Heart right ventricle (tissue), 16 donors: ENCODE results near the gene AKAP13. TPM values are rescaled to one million over a fixed set of nuclear protein-coding genes. Genes with fewer than 3 reads are reported as not detected.

Source experiments
- ATAC-seq, 8 donors: fragments of 200-7000 bp; cut with Tn5 transposase; one replicate each; pipeline ENCODE4 v1.9.1; 2020; ENCODE audit warnings: mild to moderate bottlenecking in 8 of 8, moderate library complexity in 8 of 8, moderate number of reproducible peaks in 1 of 8
- DNase-seq, 2 donors: peaks; one replicate each; pipeline ENCODE4 v3.0.0-alpha.2; 2020
- H3K27ac ChIP-seq, 10 donors: fragments of 200-600 bp; sonication (generic) in 2 of 10; one replicate each; pipeline versions ENCODE4 v1.5.0 to v1.8.0; 2020 to 2022; ENCODE audit warnings: mild to moderate bottlenecking in 3 of 10
- H3K27me3 ChIP-seq, 7 donors: fragments of 200-600 bp; one replicate each; pipeline ENCODE4 v1.8.0; 2021 to 2022; ENCODE audit warnings: mild to moderate bottlenecking in 2 of 7
- H3K36me3 ChIP-seq, 9 donors: fragments of 200-600 bp; sonication (generic) in 1 of 9; one replicate each; pipeline versions ENCODE4 v1.5.0 to v1.8.0; 2020 to 2022; ENCODE audit warnings: mild to moderate bottlenecking in 2 of 9
- H3K4me1 ChIP-seq, 9 donors: fragments of 200-600 bp; sonication (generic) in 1 of 9; one replicate each; pipeline versions ENCODE4 v1.5.0 to v1.8.0; 2020 to 2022; ENCODE audit warnings: mild to moderate bottlenecking in 4 of 9
- H3K4me3 ChIP-seq, 10 donors: fragments of 200-600 bp; sonication (generic) in 2 of 10; one replicate each; pipeline versions ENCODE4 v1.5.0 to v1.8.0; 2020 to 2022; ENCODE audit warnings: mild to moderate bottlenecking in 7 of 10, moderate library complexity in 2 of 10
- H3K9me3 ChIP-seq, 11 donors: fragments of 200-600 bp in 10 of 11; sonication (generic) in 2 of 11; one replicate each; pipeline versions ENCODE4 v1.5.0 to v1.8.0; 2013 to 2022; ENCODE audit warnings: mild to moderate bottlenecking in 2 of 11, control low read depth in 1 of 11, moderate library complexity in 1 of 11
- WGBS, 2 donors: extraction: QIAGEN DNeasy Blood & Tissue Kit; methylation state at CpG; one replicate each; pipeline ENCODE4 v1.1.7; 2013; ENCODE audit warnings: inconsistent platforms in 1 of 2; 5-methylcytosine and 5-hydroxymethylcytosine counted together
- intact Hi-C, 10 donors: fragments of 100-400 bp; cut with DNase I; formaldehyde crosslinking; loops; one replicate each; pipeline versions ENCODE4 v1.11.1 to v1.14.2; 2022
- polyA plus RNA-seq, 2 donors: library from polyadenylated mRNA; stranded (reverse); fragments of 200-250 nt; gene quantifications; one replicate each; pipeline ENCODE4 v1.2.3, GENCODE V29; 2013
- total RNA-seq, 10 donors: library from RNA; stranded (reverse); fragmentation: NEBNext Ultra II Directional in 3 of 10; extraction: Animal tissue kit (Norgen Biotek cat#: 25700) in 3 of 10; gene quantifications; one replicate each; pipeline versions ENCODE4 v1.2.1 to v1.2.4, GENCODE V29; 2021 to 2023
- TF ChIP-seq, protein P1 (sequence below), 9 donors: fragments of 200-600 bp; sonication (generic) in 2 of 9; IDR thresholded peaks; one replicate each; pipeline versions ENCODE4 v1.5.0 to v1.8.0; 2021 to 2022; ENCODE audit warnings: antibody characterized with exemption in 9 of 9, mild to moderate bottlenecking in 5 of 9, moderate library complexity in 1 of 9
- donor health status: Arrhythmogenic right ventricular cardiomyopathy.
- donor health status: ischemic (EF 13 %, LVEDD 7.1; RV severe dilation, severe dysfunction).
- donor health status: healthy with polysubstance abuse.
- donor health status: DM: no; HTN: yes; CAD: no.
- donor health status: DM: no; HTN: no; CAD: no.
- donor health status: ischemic (EF 25% LVEDD 6.9; RV normal size, moderate dysfunction).
- donor health status: ischemic (EF 25% LVEDD 5.7; RV mildly dilated, moderate dysfunction).
- donor health status: healthy.
- donor health status: DM: yes; HTN: yes; CAD: no.
- donor health status: Ischemic cardiomyopathy.
- donor health status: ischemic (EF 35%, LVEDD 5.7; RV mildly dilated, moderate dysfunction).
- donor health status: nonischemic (EF 11% LVEDD 7.7; RV severe dilation, severe dysfunction).
- donor health status: DM: yes; HTN: yes; CAD: no.
- donor health status: PGD.
- donor health status: ischemic (EF 29% LVEDD 5.4; RV normal size, mild dysfunction).
- donor health status: nonischemic (EF 23%, LVEDD 6.1; RV moderate dilation, normal function).

Gene AKAP13
- total and polyA plus RNA-seq, 12 donors = 89.3 to 645 (median 480) TPM

GRCh38 chr15:85443046-85443445 is 62.6 kb downstream of the AKAP13 start:
- Histone ChIP-seq H3K27ac (peak overlapping the region in 9 of 10 donors; percentile 1 to 62 (median 44)), H3K4me3 (no peak overlapping the region), H3K9me3 (peaks cover 0 to 12% (median 0%) of the 10 kb centered on the region in 11 donors), H3K4me1 (peaks cover 10 to 58% (median 41%) of the 10 kb centered on the region in 9 donors), H3K27me3 (no peaks in the 10 kb centered on the region), H3K36me3 (no peaks in the 10 kb centered on the region)
- ATAC-seq (no peak), DNase-seq (no peak)
- intact Hi-C loops = no loop called here
- TF ChIP-seq, protein P1, sequence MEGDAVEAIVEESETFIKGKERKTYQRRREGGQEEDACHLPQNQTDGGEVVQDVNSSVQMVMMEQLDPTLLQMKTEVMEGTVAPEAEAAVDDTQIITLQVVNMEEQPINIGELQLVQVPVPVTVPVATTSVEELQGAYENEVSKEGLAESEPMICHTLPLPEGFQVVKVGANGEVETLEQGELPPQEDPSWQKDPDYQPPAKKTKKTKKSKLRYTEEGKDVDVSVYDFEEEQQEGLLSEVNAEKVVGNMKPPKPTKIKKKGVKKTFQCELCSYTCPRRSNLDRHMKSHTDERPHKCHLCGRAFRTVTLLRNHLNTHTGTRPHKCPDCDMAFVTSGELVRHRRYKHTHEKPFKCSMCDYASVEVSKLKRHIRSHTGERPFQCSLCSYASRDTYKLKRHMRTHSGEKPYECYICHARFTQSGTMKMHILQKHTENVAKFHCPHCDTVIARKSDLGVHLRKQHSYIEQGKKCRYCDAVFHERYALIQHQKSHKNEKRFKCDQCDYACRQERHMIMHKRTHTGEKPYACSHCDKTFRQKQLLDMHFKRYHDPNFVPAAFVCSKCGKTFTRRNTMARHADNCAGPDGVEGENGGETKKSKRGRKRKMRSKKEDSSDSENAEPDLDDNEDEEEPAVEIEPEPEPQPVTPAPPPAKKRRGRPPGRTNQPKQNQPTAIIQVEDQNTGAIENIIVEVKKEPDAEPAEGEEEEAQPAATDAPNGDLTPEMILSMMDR (IDR thresholded peaks at IDR 0.05) = no peak

GRCh38 chr15:85443593-85444087 is 63.2 kb downstream of the AKAP13 start:
- peak in 1 of 2 donors; percentile 3 for DNase-seq
- 37 to 55% methylated on average over 4 of the region's 4 CpGs for WGBS, 2 donors
- intact Hi-C loops = no loop called here
- Histone ChIP-seq H3K4me3 (no peak overlapping the region), H3K4me1 (peaks cover 10 to 58% (median 41%) of the 10 kb centered on the region in 9 donors), H3K9me3 (peaks cover 0 to 12% (median 0%) of the 10 kb centered on the region in 11 donors), H3K27ac (peak overlapping the region in 9 of 10 donors; percentile 18 to 62 (median 44)), H3K36me3 (no peaks in the 10 kb centered on the region), H3K27me3 (no peaks in the 10 kb centered on the region)
- TF ChIP-seq, protein P1 (IDR thresholded peaks at IDR 0.05) = peak in 1 of 9 donors; percentile 6
- ATAC-seq = peak; percentile 38 to 78 (median 62)

DNA sequence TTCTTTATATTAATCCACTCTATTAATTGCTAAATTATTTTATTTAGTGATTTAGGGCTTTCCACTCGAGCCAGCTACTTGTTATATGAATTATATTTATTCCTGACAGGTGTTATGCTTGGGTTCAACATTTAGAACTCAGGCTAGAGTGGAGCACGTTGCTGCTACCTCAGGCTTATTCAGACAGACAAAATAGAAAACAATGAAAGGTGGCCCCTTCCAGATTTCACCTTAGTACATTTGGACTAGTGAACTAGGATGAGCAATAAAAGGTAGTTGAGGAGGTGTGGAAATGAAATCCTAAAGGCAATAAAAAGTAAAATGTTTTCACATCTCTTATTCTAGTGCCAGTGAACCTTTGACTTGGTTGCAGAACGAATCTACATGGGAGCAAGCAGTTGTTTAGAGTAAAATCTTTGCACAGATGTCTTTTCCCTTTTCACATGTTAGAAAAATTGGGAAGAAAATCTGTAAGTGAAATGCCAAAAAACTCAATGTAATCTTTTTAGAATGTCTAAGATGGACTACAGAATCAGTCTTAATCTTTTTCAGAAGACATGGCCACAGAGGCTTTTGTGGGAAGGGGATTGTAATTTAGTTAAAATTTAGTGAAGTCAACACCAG is 63.8 kb downstream of the AKAP13 start:
- ATAC-seq = peak in 4 of 8 donors; percentile 7 to 31 (median 16)

GRCh38 chr15:85445361-85445760 is 65.0 kb downstream of the AKAP13 start:
- no peak overlapping the region for H3K4me3 ChIP-seq
- peaks cover 10 to 52% (median 40%) of the 10 kb centered on the region in 9 donors for H3K4me1 ChIP-seq
- intact Hi-C loops = no loop called here
- H3K27me3 ChIP-seq = no peaks in the 10 kb centered on the region
- TF ChIP-seq, protein P1 (IDR thresholded peaks at IDR 0.05) = no peak
- peaks cover 0 to 24% (median 4%) of the 10 kb centered on the region in 11 donors for H3K9me3 ChIP-seq
- no peaks in the 10 kb centered on the region for H3K36me3 ChIP-seq
- 86 to 97% methylated on average over 1 of the region's 1 CpG for WGBS, 2 donors
- ATAC-seq (no peak), DNase-seq (no peak)
- H3K27ac ChIP-seq = peak overlapping the region in 3 of 10 donors; percentile 31 to 62 (median 53)

More for the DNA sequence above, 63.8 kb downstream of the AKAP13 start:
- intact Hi-C loops = no loop called here
- Histone ChIP-seq H3K4me1 (peaks cover 10 to 58% (median 41%) of the 10 kb centered on the region in 9 donors), H3K9me3 (peaks cover 0 to 13% (median 0%) of the 10 kb centered on the region in 11 donors), H3K27me3 (no peaks in the 10 kb centered on the region), H3K27ac (peak overlapping the region in 9 of 10 donors; percentile 8 to 62 (median 39)), H3K4me3 (no peak overlapping the region), H3K36me3 (no peaks in the 10 kb centered on the region)
- no peak for DNase-seq
- 18 to 27% methylated on average over 3 of the region's 3 CpGs for WGBS, 2 donors
- TF ChIP-seq, protein P1 (IDR thresholded peaks at IDR 0.05) = no peak
